Measurements from ENCODE around the gene ATAD2B. TPM values are rescaled to one million over a fixed set of nuclear protein-coding genes. Genes with fewer than 3 reads are reported as not detected.

Gene ATAD2B
- total and polyA plus RNA-seq, 2 of the 8 experiments (the other 6 are each of a cell fraction or from before 2014, with no cell fraction given): 3.4 to 16.1 TPM

GRCh38 chr2:23861952-23862351, 65.0 kb downstream of the ATAD2B start:
- H2BK15ac ChIP-seq (ENCODE audit: low read length): no peak overlapping the region
- H2AK5ac ChIP-seq (ENCODE audit: low read depth, low read length): no peak overlapping the region
- H4K8ac ChIP-seq (ENCODE audit: extremely low read depth, insufficient read depth, low read length): no peak overlapping the region
- no peak overlapping the region for H2BK12ac ChIP-seq (ENCODE audit: low read depth, low read length)
- H3K4me2 ChIP-seq (ENCODE audit: insufficient read depth in 1 of 2, low read depth in 2 of 2, low read length in 2 of 2): no peak overlapping the region
- H3K18ac ChIP-seq (ENCODE audit: extremely low read depth, low read length): no peak overlapping the region
- WGBS, 2 experiments (ENCODE audit: extremely low coverage in 1 of 2, insufficient coverage in 1 of 2, insufficient read length in 1 of 2, insufficient replicate concordance in 2 of 2, low coverage in 1 of 2, low lambda C conversion rate in 2 of 2, missing lambda C conversion rate in 1 of 2): 93% methylated on average over 4 of the region's 4 CpGs; no CpG with 5 or more reads in 1 of the 2 experiments
- FAIRE-seq (no peak), DNase-seq (ENCODE audit: low read depth in 1 of 2, low spot score in 2 of 2) (no peak)
- H3K79me2 ChIP-seq (ENCODE audit: control insufficient read depth in 1 of 2, insufficient read depth in 2 of 2, low read length in 2 of 2): no peaks in the 10 kb centered on the region
- CTCF ChIA-PET (ENCODE audit: partially characterized antibody): interaction anchor here (0.6 kb wide), 2 partner anchors 14 to 1962 kb away, joined by 4 read pairs; no protein-coding TSS in a partner anchor
- H3K9me3 ChIP-seq (ENCODE audit: insufficient read depth in 2 of 2, low read depth in 1 of 2, low read length in 1 of 2): no peaks in the 10 kb centered on the region
- POLR2A ChIA-PET (ENCODE audit: partially characterized antibody): no interaction called here
- no peaks in the 10 kb centered on the region for H4K20me1 ChIP-seq (replicated peaks in 1 of 2; ENCODE audit: control insufficient read depth in 1 of 2, insufficient read depth in 2 of 2, low read length in 2 of 2)
- TF ChIP-seq KDM5A (IDR thresholded peaks at IDR 0.05; ENCODE audit: low read length) (no peak), RFX5 (IDR thresholded peaks at IDR 0.05; ENCODE audit: borderline replicate concordance, low read depth, low read length) (no peak), CHD1 (IDR thresholded peaks at IDR 0.05; ENCODE audit: low read depth, low read length) (no peak), POLR2AphosphoS5 (IDR thresholded peaks at IDR 0.05; ENCODE audit: low read depth, low read length) (no peak), TEAD4 (IDR thresholded peaks at IDR 0.05; ENCODE audit: low read depth, low read length) (no peak), TAF7 (optimal IDR thresholded peaks at IDR 0.05; ENCODE audit: borderline replicate concordance, low read depth, low read length) (no peak)
- no peak overlapping the region for H3K4ac ChIP-seq (replicated peaks; ENCODE audit: insufficient read length, low read depth, low read length)
- H3K23ac ChIP-seq (ENCODE audit: insufficient read length): no peak overlapping the region
- no peaks in the 10 kb centered on the region for H3K79me1 ChIP-seq (ENCODE audit: low read depth, low read length)
- H3K27me3 ChIP-seq (replicated peaks in 1 of 4; ENCODE audit: control insufficient read depth in 3 of 4, extremely low read depth in 1 of 4, insufficient read depth in 3 of 4, low read length in 3 of 4): no peaks in the 10 kb centered on the region
- H2BK120ac ChIP-seq (replicated peaks; ENCODE audit: low read depth, low read length): no peak overlapping the region
- no peak overlapping the region for H3K56ac ChIP-seq (replicated peaks; ENCODE audit: insufficient read length, low read depth, low read length)
- no peak overlapping the region for H2BK5ac ChIP-seq (ENCODE audit: low read depth, low read length)
- H3K27ac ChIP-seq (ENCODE audit: low read depth, low read length): no peak overlapping the region
- H3K4me1 ChIP-seq (replicated peaks in 1 of 4; ENCODE audit: control insufficient read depth in 3 of 4, insufficient read depth in 4 of 4, low read length in 3 of 4): peaks cover 0 to 4% (median 1%) of the 10 kb centered on the region in 4 experiments; a peak in 3 of 7 replicates
- H3K14ac ChIP-seq (ENCODE audit: insufficient read length): no peak overlapping the region
- no peak overlapping the region for H4K91ac ChIP-seq (replicated peaks; ENCODE audit: insufficient read length, low read length)
- no peak overlapping the region for H2BK20ac ChIP-seq (ENCODE audit: low read length)
- H4K5ac ChIP-seq (ENCODE audit: insufficient read length, low read depth, low read length): no peak overlapping the region
- no peaks in the 10 kb centered on the region for H3K23me2 ChIP-seq (ENCODE audit: low read depth, low read length)
- no peak overlapping the region for H3K4me3 ChIP-seq (ENCODE audit: extremely low read depth in 1 of 4, insufficient read depth in 2 of 4, low read depth in 3 of 4, low read length in 4 of 4)
- H3K36me3 ChIP-seq (ENCODE audit: control insufficient read depth in 2 of 4, insufficient read depth in 4 of 4, low read length in 3 of 4): peaks cover 0 to 10% (median 1%) of the 10 kb centered on the region in 4 experiments; a peak in 5 of 8 replicates
- H2AFZ ChIP-seq (ENCODE audit: low read length): no peak overlapping the region
- H3K9ac ChIP-seq (replicated peaks in 1 of 4; ENCODE audit: extremely low read depth in 1 of 4, low read depth in 3 of 4, low read length in 3 of 4): no peak overlapping the region

Data from H1 (cell line).